ENCODE results near the gene GATB.
"Not testable (repeated sequence)": the region's sequence is repeated elsewhere in the genome, so short reads cannot be mapped to it uniquely, and the experiment has no call there.

The GATB gene

DNA sequence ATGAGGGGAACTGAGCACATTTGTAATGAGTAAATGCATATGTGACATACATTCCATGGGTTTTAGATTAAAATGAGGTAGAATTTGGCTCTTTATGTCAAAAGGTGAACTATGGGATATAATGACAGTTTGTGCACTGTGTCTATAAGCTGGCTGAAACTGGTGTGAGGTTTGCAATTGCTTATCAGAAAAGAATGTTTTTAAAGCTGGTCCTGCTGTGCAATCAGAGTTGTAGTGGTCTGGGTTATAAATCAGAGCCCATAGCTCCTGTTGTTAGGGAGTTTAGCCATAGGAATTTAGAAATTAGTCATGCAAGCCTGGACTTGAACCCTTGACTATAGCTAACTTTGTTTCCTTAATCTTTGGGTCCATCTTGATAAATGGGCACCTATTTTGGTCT, 23.1 kb upstream of the GATB start:
- no peak for DNase-seq

DNA sequence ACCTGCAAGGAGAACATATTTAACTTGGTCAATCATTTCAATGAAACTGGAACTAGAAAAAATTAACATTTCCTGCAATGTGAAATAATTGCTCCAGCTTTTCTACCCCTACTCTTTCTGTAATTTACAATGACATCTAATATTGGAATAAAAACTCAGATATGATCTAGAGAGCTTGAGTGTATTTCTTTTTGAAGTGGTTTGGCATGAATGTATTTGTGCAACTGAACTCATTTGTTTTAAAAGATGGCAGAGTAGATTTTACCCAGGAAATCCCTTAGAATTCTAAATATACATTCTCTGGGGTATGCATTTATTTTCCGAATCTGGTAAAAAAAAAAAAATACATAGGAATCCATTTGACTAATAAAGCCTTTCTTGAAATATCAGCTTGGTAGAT, 21.5 kb upstream of the GATB start:
- no peak for DNase-seq

DNA sequence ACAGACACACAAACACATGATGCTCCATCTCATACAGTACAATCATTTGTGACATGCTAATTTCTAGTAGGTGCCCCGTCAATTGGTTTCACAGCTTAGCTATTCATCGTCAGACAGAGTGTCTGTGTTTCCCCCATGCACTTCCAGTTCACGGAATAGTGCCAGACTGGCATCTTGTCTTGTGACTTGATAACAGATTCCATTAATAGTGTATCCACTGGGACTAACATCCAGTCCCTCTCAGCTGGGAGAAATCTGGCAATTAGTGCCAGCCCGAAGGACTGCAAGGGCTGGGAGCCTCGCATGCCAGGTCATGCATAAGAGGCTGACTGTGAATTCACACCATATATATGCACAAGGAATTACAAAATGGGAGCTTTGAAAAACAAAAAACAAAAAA, 20.2 kb upstream of the GATB start:
- no peak for DNase-seq

DNA sequence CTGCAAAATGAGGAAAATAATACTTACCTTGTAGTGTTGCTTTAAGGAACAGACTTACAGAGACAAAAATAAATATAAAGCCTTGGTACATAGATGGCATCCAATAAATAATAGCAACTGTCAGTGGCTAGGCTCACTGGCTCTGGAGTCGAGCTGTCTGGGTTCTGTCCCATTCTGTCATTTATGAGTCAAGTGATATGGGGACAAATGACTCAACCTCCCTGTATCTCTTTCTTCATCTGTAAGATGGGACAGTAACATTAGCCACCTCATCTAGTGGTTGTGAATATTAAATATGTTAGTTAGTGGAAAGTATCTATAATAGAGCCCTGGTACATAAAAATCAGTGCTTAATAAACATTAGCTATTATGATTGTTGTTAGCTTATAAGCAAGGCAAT, 16.7 kb upstream of the GATB start:
- no peak for DNase-seq

DNA sequence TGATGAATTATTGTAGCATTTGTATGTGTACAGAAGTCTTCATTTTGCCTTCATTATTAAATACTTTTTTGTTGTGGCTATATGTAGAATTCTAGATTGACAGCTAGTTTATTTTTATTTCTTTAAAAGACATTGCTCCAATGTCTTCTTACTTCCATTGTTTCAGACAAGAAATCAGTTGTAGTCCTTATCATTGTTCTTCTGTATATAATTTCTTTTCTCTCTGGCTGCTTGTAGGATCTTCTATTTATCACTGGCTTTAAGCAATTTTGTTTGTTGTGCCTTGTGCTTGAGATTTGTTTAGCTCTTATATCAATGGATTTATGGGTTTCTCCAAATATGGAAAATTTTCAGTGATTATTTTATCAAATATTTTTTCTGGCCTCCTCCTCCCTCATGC, 13.5 kb upstream of the GATB start:
- no peak for DNase-seq

DNA sequence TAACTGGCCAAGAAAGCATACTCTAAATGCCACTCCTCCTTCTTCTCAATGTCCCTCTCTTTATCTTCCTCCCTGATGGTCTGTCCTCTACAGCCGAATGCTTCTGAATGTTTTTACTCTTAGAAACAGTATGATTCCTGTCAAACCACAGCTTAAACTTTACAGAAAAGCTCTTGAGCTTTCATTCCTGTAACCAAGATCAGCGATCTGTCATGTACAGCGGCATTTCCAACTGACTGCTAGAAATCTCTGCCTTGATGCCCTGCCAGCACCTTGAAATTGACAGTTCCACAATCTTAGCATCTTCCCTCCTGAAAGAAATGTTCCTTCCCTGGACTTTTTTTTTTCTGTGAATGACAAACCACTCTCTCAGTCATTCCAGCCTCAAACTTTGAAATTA, 11.5 kb upstream of the GATB start:
- DNase-seq, result no peak

DNA sequence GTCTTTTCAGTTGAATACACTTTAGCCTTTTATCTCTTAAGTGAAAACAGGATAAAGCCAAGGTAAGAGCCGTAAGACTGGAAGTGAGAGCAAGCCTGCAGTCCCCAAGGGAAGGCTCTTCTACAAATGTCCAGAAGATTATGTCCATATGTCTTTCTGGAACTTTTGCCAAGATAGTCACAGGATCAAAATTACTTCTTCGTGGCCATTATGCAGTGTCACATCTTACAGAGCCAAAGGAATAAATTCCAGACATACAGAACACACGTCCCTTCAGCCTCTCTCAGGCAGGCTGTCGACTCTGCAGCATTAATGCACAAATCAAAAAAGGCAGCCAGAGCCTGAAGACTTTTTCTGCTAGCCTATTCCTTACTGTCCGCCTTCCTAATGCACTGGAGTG, 10.9 kb upstream of the GATB start:
- DNase-seq, result no peak

DNA sequence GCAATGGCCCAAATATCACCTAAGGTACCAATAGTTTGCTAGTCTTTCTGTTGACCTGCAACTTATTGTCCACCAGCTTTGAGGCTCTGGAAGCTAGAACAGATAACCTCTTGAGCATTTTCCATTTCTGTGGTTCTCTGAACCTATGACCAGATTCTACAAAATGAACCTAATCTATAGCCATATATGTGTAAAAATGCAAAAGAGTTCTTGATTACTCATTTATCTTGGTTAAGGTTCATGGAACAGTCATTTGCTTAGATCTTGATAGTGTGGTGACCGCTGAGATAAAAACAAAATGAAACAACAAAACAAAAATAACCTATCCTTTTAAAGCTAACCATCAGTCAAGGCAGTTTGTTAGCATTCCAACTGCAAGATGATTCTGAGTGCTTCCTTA, 9.3 kb upstream of the GATB start:
- DNase-seq, result no peak

DNA sequence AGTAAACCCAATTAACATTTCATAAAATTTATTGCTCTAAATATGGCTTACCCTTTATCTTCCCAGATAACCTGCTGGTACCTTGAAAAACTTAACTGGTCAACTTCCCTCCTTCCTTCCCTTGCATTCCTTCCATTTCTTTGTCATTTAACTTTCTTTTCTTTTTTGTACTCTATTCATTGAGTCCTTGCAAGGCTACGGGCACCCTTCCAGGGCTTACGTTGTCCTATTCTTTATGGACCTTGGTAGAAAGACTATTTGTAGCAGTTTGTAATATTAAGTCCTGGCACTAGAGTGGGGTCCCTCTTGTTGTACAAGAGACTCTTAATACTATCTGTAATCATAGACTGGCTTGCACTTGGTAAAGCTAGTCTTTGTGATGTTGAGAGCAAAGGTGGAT, 8.0 kb upstream of the GATB start:
- DNase-seq, result no peak

DNA sequence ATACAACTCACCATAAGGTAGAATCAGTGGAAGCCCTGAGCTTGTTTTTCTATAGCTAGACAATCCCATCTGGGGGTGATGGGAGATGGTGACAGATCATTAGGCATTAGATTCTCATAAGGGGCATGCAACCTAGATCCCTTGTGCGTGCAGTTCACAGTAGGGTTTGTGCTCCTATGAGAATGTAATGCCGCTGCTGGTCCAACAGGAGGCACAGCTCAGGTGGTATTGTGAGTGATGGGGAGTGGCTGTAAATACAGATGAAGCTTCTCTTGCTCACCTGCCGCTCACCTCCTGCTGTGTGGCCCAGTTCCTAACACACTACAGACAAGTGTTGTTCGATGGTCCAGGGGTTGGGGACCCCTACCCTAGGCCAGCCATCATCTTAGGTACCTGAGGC, 5.9 kb upstream of the GATB start:
- no peak for DNase-seq

DNA sequence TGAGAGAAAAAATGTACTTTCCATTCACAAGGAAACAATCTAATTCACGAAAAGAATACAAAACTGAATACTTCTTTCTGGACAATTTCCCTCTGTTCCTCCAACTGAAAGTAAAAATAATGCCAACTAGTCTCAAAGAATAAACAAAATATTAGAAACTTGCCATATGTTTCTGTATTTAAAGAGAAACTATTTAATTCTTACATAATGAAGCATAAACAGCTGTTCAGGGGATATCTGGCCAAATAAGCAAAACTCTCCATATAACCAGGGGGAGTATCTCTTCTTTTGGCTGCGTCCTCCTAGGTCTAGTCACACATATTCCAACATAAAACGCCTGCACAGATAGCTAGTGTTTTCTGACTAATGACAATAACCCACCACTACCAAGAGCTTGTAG, 805 bp downstream of the GATB start:
- DNase-seq, result no peak

DNA sequence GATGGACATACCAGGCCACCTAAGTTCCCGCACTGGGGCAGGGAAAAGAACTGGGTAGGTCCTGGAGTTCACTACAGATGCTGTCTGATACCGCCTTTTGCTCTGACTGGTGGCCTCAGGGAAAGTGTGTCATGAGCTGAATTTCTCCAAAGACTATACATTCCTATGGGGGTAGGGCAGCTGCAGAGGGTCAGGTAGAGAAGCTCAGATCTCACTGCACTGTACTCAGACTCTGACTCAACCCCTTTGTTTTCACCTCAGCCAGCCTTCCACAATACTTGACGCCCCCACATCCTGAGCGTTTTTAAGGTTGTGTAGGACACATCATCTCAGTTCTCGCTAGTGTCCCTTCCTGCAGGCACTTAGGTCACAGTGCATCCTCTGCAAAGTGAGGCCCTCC, 7.8 kb downstream of the GATB start:
- DNase-seq, result no peak

DNA sequence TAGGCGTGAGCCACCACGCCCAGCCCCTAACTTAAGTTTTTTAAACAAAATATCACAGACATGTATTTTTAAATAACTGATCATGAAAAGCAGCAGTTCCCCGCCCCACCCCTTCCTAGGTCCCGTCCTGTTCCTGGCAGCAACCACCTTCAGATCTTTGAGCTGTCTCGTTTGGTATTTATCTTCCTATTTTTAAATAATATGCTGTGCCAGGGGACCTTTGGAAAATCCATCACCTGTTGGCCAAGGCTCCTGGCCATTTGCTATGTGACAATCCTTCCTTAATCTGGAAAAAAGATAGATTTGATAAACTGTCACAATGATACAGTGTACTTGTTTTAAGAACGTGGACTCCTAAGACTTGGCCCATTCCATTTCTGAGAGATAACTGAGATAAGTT, 10.7 kb downstream of the GATB start:
- no peak for DNase-seq

DNA sequence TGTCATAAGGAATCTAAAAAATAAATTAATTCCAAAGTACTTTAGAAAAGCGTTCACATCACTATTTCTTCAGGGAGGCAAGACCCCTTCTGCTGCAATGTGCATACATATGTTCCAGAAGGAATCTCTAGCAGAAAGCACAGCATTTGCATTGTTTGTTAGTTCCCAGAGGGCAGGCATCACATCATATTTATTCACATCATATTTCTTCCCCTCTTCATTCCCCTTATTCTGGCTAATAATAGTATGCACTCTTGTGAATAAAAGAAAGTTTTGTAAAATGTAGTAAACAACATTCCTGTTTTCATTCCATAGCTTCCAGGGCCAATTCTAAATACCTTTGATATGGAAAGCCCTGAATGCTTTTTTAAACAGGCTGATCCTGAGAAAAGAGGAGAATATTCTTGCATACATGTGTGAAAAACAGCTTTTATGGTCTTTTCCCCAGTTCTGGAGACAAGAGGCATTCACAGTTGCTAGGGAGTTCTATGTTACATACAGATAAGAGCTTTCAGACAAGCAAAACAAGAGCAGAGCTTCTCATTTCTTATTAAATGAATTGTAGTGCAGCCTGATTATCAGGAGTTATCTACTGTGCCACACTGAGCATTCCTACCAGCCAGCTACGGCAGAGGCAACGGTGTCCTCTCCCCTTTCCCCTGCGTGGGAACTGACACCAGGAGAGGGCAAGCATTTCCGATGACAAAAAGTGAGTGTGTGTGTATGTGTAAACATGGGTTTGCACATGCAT, 15.2 kb downstream of the GATB start:
- no peak for DNase-seq

DNA sequence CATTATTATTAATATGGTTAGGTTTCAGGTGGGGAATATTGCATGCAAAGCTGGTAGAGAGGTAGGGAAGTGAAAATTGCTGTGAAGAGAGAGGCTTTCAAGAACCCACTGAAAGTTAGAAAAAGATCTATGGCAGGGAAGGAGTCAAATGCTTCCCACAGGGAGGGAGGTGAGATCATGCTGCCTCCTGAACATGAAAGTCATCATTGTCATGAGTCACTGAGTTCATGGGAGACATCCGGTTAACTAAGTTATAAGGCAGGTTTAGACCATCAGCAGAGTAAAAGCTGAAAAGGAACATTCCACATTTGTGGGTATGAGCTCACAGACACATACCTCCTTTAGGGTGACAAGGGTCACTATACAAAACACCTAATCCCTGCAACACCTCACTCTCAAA, 16.2 kb downstream of the GATB start:
- DNase-seq, result no peak

DNA sequence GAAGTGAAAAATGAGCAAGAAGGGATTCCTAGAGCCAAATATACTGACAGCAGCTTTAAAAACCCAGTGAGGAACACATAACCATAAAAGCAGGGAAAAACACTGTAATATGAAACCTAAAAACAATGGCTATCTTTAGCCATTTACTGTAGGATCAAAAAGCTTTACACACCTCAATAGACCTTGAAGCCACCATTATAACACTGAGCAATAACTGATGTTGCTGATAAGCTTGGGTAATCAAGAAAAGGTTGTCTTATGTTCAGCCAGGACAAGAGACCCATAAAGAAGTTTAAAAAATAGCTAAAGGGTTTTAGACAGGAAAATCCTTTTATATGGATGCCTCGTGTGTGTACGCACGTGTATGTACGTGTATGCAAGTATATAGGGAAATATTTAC, 16.9 kb downstream of the GATB start:
- no peak for DNase-seq

DNA sequence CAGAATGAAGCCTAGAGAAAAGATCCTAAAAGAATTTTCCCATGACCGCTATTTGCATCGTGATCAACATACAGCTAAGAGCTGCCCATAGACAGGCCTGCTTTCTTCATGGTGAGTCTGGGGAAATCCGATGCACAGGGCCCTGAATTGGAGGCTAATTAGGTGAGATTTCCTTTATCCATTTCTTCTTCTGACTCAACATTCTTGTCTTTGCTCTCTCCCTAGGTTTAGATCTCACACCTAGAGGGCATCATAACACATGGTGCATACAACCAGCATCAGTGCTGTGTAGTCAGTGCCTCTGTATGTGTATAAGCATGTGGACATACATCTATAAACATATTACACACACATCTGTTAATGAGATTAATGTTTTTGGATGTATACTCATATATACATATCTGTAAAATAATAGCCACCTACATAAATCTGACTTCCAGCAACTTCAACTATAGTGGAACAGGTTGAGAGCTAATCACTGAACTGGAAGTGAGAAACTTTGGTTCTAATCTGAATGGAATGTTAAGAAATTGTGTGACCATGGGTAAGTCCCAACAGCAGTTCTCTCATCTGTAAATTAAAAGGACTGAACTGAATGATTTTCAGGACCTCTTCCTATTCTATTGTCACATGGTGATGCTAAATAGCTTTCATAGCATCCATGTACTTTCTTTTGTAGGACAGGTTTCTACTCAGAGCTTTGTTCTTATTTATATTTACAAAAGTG, 17.5 kb downstream of the GATB start:
- DNase-seq, result no peak

DNA sequence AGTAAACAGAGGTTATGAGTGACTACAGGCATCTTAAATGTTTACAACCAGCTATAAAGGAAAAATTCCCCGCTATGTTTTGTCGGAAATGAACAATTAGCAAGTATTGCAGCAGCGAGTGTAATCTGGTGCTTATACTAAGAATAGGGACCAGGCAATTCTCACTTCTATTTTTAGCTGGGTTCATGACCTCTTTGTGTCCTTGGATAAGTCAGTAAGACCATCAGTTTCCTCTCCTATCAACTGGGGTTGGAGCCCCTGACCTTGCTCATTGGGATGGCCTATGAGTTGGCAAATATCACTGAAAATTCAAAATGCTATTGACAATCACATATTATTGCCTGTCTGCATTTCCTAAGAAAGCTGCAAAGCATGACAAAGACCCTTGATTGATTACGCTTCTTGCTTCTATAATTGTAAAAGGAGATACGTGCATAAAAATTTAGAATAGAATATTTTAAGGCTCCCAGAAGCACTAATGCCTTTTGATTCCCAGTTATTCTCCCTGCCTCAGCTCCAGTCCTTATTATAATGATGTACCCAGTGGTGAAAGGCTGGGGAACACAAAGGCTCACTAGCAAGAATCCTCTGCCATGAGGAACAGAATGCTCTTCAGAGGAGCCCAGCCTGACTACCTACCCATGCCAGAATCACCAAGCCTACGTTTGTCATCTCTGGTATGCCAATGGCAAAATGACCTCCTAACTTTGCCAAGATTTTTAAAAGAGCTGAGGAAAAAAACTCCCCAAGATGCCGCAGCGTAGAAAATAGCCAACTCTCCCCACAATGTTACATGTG, 21.9 kb downstream of the GATB start:
- DNase-seq, result no peak

DNA sequence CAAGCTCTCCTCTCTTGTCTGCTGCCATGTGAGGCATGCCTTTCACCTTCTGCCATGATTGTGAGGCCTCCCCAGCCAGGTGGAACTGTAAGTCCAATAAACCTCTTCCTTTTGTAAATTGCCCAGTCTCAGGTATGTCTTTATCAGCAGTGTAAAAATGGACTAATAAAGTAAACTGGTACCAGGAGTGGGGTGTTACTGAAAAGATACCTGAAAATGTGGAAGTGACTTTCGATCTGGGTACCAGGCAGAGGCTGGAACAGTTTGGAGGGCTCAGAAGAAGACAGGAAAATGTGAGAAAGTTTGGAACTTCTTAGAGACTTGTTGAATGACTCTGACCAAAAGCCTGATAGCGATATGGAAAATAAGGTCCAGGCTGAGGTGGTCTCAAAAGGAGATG, 24.0 kb downstream of the GATB start:
- not testable (repeated sequence) for DNase-seq

DNA sequence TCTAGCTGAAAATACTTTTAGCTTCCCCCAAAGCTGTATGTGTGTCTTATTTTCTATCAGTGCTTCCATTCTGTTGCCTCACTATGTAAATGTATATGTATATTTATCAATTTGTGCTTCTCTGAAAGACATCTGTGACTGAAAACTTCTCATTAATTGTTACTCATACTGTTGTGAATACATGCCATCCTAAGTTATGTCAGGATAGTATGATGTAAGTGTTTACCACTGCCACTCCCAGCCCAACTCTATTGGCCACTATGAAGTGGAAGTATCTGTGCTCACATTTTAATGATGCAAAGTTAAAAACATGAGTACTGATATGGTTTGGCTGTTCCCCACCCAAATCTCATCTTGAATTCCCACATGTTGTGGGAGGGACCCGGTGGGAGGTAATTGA, 24.4 kb downstream of the GATB start:
- DNase-seq, result no peak

DNA sequence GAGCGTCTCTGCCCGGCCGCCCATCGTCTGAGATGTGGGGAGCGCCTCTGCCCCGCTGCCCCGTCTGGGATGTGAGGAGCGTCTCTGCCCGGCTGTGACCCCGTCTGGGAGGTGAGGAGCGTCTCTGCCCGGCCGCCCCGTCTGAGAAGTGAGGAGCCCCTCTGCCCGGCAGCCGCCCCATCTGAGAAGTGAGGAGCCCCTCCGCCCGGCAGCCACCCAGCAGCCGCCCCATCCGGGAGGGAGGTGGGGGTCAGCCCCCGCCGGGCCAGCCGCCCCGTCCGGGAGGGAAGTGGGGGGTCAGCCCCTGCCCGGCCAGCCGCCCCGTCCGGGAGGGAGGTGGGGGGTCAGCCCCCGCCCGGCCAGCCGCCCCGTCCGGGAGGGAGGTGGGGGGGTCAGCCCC, 29.1 kb downstream of the GATB start:
- DNase-seq, result not testable (repeated sequence)

DNA sequence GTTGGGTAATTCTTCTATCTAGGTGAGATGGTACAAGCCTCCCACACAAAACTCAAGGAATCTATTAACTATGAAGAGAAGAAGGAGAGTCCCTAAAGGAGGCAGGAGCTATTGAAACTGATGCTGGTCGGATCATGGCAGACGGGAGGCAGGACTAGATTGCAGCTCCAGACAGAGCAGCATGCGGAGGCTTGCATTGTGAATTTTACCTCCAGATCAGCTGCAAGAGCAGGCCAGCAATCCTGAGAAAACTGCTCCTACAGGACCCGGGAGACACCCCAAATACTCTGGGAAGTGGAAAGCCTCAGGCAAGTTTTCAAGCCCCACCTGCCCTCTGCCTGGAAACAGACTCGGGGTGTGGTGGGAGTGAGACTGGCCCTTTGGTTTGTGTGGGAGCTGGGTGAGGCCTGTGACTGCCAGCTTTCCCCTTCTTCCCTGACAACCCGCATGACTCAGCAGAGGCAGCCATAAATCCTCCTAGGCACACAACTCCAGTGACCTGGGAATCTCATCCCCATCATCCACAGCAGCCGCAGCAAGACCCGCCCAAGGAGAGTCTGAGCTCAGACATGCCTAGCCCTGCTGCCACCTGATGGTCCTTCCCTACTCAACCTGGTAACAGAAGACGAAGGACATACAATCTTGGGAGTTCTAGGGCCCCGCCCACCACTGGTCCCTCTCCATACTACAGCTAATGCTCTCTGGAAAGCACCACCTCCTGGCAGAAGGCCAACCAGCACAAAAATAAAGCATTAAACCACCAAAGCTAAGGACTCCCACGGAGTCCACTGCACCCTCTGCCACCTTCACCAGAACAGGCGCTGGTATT, 30.9 kb downstream of the GATB start:
- DNase-seq, result no peak

DNA sequence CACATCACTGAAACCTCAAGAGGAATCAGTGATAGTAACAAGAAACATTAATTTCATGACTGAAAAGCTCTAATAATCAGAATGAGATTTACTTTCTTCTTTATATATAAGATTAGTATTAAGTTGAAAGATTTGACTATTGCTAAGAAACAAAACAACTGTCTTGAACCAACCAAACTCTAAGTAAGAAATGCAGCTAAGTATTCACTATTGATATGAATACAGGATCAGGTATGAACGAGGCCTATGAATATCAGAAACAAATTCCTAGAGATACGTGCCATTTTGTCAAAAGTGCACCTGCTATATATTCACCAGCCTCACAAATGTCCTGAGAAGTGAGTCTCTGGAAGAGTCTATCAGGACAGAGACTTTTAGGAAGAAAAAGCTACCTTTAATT, 32.1 kb downstream of the GATB start:
- DNase-seq, result no peak
